T-helper 1 cell treated with Interleukin-12 subunit alpha and Interleukin-12 subunit beta and Interleukin-4 antibody, amounts not matched to agents 30 ng/mL and 1 ng/mL, for 36 hours (primary cell): ENCODE results near the gene OR10H1. TPM values are rescaled to one million over a fixed set of nuclear protein-coding genes. Genes with fewer than 3 reads are reported as not detected.

ENCODE experiments used
- intact Hi-C: fragments of 100-400 bp; cut with micrococcal nuclease; formaldehyde crosslinking; loops from one replicate; pipeline ENCODE4 v1.15.1; 2024
- total RNA-seq: library from RNA; stranded (reverse); gene quantifications from 2 replicates; pipeline ENCODE4 v1.2.3, GENCODE V29; 2022

OR10H1 gene, protein sequence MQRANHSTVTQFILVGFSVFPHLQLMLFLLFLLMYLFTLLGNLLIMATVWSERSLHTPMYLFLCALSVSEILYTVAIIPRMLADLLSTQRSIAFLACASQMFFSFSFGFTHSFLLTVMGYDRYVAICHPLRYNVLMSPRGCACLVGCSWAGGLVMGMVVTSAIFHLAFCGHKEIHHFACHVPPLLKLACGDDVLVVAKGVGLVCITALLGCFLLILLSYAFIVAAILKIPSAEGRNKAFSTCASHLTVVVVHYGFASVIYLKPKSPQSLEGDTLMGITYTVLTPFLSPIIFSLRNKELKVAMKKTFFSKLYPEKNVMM
- total RNA-seq = 0.05 TPM in 1 of 2 replicates, not detected in the other

GRCh38 chr19:15815306-15815705 lies at the start of gene OR10H1:
Gene OR10H1, minus strand, starts transcription at chr19:15815664. Its CDS starts 7,627 bp downstream, at chr19:15808037.
- intact Hi-C loops = no loop called here

GRCh38 chr19:15864824-15865223 lies 49.4 kb upstream of the OR10H1 start:
- intact Hi-C loops = no loop called here

DNA sequence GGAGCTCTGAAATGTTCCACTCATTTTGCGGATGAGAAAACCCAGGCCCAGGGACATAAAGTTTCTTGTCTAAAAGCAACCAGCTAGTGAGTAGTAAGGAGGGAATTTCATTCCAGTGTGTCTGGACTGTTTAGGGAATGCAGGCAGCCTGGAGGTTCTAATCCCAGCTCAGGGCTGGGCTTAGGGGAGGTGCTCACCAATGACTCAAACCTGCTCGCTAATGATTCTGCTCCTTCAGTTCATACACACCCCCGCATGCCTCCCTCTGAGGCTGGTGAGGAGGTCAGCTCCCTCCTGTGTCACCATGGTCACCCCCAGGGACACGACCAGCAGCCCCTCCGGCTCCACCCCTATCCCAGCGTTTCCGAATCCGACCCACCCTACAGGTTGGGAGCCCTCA lies 47.8 kb upstream of the OR10H1 start:
- intact Hi-C loops = no loop called here

DNA sequence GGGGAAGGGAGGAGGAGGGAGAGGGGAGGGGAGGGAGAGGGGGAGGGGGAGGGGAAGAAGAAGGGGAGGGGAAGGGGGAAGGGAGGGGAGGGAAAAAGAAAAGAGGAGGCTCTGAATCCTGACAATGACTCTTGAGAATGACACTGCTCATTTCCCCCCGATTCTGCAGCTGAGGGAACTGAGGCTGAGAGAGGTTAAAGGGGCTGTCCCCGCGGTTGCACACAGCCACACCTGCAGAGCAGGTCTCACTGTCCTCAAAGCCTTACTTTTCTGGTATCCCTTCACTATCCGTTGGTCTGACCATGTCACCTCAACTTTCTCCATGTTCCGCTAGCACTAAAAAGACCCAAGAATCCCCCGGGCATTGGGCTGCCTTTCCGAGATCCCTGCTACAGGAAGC lies 47.0 kb upstream of the OR10H1 start:
- intact Hi-C loops = no loop called here

GRCh38 chr19:15860522-15860921 lies 45.1 kb upstream of the OR10H1 start:
- intact Hi-C loops = no loop called here

DNA sequence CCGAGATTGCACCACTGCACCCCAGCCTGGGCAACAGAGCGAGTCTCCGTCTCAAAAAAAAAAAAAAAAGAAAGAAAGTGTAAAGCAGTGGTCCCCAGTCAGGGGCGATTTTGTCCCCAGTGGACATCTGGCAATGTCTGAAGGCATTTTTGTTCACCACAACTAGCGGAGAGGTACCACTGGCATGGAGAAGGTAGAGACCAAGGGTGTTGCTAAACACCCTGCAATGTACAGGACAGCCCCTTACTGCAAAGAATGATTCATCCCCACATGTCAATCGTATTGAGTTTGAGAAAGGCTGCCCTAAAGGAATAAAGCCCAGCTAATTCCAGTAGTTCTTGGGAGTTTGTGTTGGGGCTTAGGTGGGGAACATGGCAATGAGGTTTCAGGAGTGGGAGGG lies 43.7 kb upstream of the OR10H1 start:
- intact Hi-C loops = no loop called here

DNA sequence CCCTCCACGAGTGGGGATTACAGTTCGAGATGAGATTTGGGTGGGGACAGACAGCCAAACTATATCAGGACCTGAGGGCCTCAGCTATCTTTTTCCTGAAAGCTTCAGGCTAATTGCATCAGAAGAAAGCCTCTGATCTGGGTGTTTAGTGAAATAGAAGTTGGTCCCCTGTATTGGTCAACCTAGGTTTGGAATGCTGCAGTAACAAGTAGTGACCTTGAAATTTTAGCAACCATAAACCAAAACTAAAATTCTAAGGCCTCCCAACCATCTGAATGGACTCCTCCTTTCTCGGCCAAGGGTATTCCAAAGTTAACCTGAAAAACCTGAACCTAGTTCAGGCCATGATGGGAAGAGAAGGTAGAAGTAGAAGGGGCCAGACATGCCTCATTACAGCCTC lies 34.9 kb upstream of the OR10H1 start:
- intact Hi-C loops = no loop called here

DNA sequence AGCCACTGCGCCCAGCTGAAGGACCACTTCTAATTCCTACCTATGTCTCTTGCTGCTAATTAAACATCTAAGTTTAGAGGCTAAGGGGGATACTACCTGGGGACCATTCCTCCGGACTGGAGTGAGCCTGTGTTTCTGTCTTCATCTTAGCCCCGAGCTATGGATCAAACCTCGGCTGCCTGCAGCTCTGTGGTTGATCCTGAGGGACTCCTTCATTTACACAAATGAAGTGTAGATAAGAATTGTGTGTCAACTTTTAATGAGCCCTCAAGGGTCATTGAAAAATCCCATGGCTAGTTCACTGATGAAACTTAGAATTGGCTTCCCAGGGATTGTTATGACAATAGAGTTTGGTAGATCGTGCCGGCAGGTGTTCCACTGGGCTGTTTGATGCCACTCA lies 31.5 kb upstream of the OR10H1 start:
- intact Hi-C loops = no loop called here

GRCh38 chr19:15843894-15844222 lies 28.4 kb upstream of the OR10H1 start:
- intact Hi-C loops = loop anchor here (1.0 kb wide), 1 partner anchor 8 kb away; no protein-coding TSS in a partner anchor

DNA sequence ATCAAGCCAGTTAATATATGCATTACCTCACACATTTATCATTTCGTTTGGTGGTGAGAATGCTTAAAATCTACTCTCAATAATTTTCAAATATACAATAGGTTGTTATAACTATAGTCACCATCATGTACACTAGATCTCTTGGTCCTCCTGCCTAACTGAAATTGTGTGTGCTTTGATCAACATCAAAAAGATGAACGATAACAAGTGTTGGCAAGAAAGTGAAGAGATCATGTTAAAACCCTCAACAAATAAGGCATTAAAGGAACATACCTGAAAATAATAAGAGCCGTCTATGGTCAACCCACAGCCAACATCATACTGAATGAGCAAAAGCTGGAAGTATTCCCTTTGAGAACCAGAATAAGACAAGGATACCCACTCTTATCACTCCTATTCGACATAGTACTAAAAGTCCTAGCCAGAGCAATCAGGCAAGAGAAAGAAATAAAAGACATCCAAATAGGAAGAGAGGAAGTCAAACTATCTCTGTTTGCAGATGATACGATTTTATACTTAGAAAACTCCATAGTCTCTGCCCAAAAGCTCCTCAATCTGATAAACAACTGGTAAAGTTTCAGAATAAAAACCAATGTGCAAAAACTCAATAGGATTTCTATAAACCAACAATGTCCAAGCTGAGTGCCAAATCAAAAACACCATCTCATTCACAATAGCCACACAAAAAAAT lies 27.9 kb upstream of the OR10H1 start:
- intact Hi-C loops = no loop called here

DNA sequence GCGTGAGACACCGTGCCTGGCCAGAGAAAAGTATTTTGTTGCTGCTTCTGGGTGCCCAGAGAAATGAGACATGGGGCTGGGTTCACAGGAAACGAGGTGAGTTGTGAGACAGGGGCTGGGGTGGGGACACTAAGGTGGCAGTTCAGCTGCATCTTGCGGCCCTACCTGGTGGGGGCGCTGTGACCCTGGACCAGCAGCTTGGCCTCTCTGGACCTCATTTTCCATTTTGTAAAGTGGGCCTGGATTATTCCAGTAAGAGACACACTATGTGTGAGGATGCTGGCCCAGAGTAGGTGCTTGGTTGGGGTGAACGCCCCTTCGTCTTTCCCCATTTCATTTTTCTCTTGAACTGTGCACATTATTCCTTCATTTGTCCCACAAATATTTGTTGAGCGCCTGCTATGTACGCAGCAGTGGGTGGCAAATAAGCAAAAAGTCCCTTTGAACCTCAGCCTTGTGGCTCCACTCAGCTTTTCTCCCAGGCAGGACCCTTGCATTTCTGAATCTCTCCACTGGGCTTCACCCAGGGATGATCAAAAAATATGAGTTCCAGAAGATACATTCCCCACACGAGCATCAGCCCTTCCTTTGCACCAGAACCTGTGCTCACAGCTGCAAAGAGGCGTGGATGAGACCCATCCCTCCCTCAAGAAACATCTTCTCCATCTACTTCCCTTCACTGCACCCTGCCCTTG lies 26.6 kb upstream of the OR10H1 start:
- intact Hi-C loops = no loop called here

DNA sequence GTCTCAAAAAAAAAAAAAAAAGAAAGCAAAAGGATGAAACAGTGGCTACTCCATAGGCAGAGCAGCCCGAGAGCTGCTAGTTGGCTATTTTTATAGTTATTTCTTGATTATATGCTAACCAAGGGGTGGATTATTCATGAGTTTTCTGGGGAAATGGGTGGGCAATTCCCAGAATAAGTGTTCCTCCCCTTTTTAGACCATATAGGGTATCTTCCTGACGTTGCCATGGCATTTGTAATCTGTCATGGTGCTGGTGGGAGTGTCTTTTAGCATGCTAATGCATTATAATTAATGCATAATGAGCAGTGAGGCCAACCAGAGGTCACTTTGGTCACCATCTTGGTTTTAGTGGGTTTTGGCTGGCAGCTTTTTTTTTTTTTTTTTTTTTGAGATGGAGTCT lies 25.4 kb upstream of the OR10H1 start:
- intact Hi-C loops = no loop called here

GRCh38 chr19:15839888-15840287 lies 24.4 kb upstream of the OR10H1 start:
- intact Hi-C loops = loop anchor here (5.0 to 10.0 kb wide), 2 partner anchors 378 to 525 kb away; partner anchors contain the start of gene RASAL3

GRCh38 chr19:15838351-15838750 lies 22.9 kb upstream of the OR10H1 start:
- intact Hi-C loops = loop anchor here (5.0 to 10.0 kb wide), 2 partner anchors 376 to 526 kb away; partner anchors contain the start of gene RASAL3

DNA sequence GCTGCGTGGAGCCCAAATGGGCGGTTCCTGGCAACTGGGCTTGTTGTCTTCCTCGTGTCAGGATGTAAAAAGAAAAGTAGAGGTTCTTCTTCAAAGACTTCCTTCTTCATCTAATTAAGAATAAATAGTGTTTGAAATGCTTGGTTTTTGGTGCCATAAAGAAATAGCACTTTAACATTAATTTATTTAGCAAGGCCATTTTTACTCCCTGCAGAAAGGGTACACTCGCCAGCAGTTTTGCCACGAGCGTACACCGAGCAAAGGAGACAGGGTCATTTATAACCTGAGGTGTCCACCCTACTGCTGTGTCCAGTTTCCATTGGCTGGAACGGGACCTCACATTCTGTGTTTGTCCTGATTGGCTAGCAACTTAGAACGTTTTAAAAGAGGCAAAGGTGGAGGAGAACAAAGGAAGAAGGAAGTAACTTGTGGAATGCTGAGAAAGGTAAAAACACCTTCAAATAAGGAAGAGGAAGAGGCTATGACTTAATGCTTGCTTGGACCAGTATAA lies 21.8 kb upstream of the OR10H1 start:
- intact Hi-C loops = loop anchor here (1.0 to 10.0 kb wide), 11 partner anchors 208 to 659 kb away; partner anchors contain the start of genes AKAP8, C19orf44, CALR3 and FAM32A

- intact Hi-C loops = loop anchor here (1.0 to 10.0 kb wide), 15 partner anchors 8 to 660 kb away; partner anchors contain the start of genes AKAP8, AP1M1, C19orf44 and CALR3
Measured at GRCh38 chr19:15836330-15837220, 21.1 kb upstream of the OR10H1 start.

DNA sequence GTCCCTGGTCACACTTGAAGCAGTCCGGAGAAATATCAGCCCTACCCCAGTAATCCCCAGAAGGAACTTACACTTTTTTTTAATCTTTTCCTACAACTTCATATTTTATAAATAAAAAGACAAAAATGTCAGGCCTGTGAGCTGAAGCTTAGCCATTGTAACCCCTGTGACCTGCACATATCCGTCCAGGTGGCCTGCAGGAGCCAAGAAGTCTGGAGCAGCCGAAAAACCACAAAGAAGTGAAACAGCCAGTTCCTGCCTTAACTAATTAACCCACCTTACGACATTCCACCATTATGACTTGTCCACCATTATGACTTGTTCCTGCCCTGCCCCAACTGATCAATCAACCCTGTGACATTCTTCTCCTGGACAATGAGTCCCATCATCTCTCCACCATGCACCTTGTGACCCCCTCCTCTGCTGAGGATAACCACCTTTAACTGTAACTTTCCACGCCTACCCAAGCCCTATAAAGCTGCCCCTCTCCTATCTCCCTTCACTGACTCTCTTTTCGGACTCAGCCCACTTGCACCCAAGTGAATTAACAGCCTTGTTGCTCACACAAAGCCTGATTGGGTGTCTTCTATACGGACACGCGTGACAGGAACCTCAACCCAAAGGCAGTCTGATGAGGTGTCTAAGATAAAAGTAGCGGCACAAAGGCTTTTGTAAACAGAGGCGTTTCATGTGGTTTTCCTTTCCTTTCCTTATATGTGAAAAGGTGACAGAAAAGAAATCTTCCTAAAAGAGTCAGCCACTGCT lies 20.3 kb upstream of the OR10H1 start:
- intact Hi-C loops = loop anchor here (1.0 to 10.0 kb wide), 12 partner anchors 9 to 613 kb away; partner anchors contain the start of genes AKAP8, AP1M1, RAB8A and RASAL3

GRCh38 chr19:15834232-15834631 lies 18.8 kb upstream of the OR10H1 start:
- intact Hi-C loops = loop anchor here (10.0 kb wide), 1 partner anchor 531 kb away; no protein-coding TSS in a partner anchor

DNA sequence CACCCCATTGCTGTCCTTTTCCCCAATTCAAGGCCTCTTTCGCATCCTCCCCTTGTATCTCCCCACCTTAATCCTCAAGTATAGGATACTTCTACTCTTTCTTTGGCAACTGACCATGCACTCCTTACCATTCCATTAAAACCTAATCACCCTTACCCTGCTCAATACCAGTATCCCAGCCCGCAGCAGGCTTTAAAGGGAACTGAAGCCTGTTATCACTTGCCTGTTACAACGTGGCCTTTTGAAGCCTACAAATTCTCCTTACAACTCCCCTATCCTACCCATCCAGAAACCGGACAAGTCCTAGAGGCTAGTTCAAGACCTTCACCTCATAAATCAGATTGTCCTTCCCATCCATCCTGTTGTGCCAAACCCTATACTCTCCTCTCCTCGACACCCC lies 16.2 kb upstream of the OR10H1 start:
- intact Hi-C loops = loop anchor here (10.0 kb wide), 1 partner anchor 533 kb away; no protein-coding TSS in a partner anchor

DNA sequence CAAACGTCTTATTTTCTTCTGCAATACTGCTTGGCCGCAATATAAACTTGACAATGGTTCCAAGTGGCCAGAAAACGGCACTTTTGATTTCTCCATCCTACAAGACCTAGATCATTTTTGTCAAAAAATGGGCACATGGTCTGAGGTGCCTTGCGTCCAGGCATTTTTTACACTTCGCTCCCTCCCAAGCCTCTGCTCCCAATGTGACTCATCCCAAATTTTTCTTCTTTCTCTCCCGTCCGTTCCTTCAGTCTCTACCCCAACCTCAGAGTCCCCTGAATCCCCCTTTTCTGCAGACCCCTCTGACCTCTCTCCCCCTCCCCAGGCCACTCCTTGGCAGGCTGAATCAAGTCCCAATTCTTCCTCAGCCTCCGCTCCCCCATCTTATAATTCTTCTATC lies 14.3 kb upstream of the OR10H1 start:
- intact Hi-C loops = loop anchor here (10.0 kb wide), 1 partner anchor 535 kb away; no protein-coding TSS in a partner anchor
